Liver (tissue), 9 donors: ENCODE measurements around the gene CDC42BPA. TPM values are rescaled to one million over a fixed set of nuclear protein-coding genes. Genes with fewer than 3 reads are reported as not detected.

ENCODE experiments used
- DNase-seq: peaks from one replicate; pipeline ENCODE4 v3.0.0-alpha.2; 2017; ENCODE audit warnings: low spot score
- H3K27ac ChIP-seq, 2 donors: one replicate each; pipeline ENCODE4 v1.7.0; 2013; ENCODE audit warnings: inconsistent platforms in 2 of 2, low read length in 2 of 2, control low read depth in 1 of 2, low read depth in 1 of 2, mild to moderate bottlenecking in 1 of 2
- H3K27me3 ChIP-seq, 4 donors: one replicate each; pipeline versions ENCODE4 v1.6.1 to v1.7.0; 2013; ENCODE audit warnings: low read length in 3 of 4, inconsistent platforms in 1 of 4, mild to moderate bottlenecking in 1 of 4, moderate library complexity in 1 of 4; ENCODE audit not compliant: control insufficient read depth in 4 of 4, insufficient read depth in 4 of 4
- H3K36me3 ChIP-seq, 4 donors: one replicate each; pipeline versions ENCODE4 v1.6.1 to v1.7.0; 2013; ENCODE audit warnings: low read length in 3 of 4, mild to moderate bottlenecking in 3 of 4, low read depth in 1 of 4, moderate library complexity in 1 of 4; ENCODE audit not compliant: control insufficient read depth in 4 of 4, insufficient read depth in 3 of 4
- H3K4me1 ChIP-seq, 4 donors: one replicate each; pipeline versions ENCODE4 v1.6.1 to v1.7.0; 2013; ENCODE audit warnings: low read length in 3 of 4, mild to moderate bottlenecking in 3 of 4, moderate library complexity in 1 of 4; ENCODE audit not compliant: control insufficient read depth in 4 of 4, insufficient read depth in 4 of 4
- H3K4me3 ChIP-seq, 3 donors: one replicate each; pipeline versions ENCODE4 v1.6.1 to v1.7.0; 2013; ENCODE audit warnings: low read length in 3 of 3, control low read depth in 1 of 3, low read depth in 1 of 3, mild to moderate bottlenecking in 1 of 3
- H3K9ac ChIP-seq, 2 donors: one replicate each; pipeline ENCODE4 v1.7.0; 2013; ENCODE audit warnings: low read length in 2 of 2, mild to moderate bottlenecking in 2 of 2, moderate library complexity in 2 of 2, control low read depth in 1 of 2, low read depth in 1 of 2
- H3K9me3 ChIP-seq, 4 donors: one replicate each; pipeline versions ENCODE4 v1.6.1 to v1.7.0; 2013; ENCODE audit warnings: low read length in 3 of 4; ENCODE audit not compliant: control insufficient read depth in 4 of 4
- EGR1 ChIP-seq, 2 donors: IDR thresholded peaks; 2 replicates each; pipeline ENCODE4 v1.6.1; 2016 to 2018; ENCODE audit warnings: antibody characterized with exemption in 2 of 2, low read depth in 2 of 2
- FOXA1 ChIP-seq: IDR thresholded peaks from 2 replicates; pipeline ENCODE4 v1.6.1; 2016; ENCODE audit warnings: antibody characterized with exemption
- FOXA2 ChIP-seq: IDR thresholded peaks from 2 replicates; pipeline ENCODE4 v1.6.1; 2016; ENCODE audit warnings: antibody characterized with exemption
- GABPA ChIP-seq, 2 donors: IDR thresholded peaks in 1 of 2; conservative IDR thresholded peaks in 1 of 2; 2 replicates each; pipeline ENCODE4 v1.6.1; 2016; ENCODE audit warnings: antibody characterized with exemption in 2 of 2, mild to moderate bottlenecking in 1 of 2, moderate library complexity in 1 of 2
- HNF4A ChIP-seq, 2 donors: conservative IDR thresholded peaks; 2 replicates each; pipeline ENCODE4 v1.6.1; 2016; ENCODE audit warnings: antibody characterized with exemption in 2 of 2, mild to moderate bottlenecking in 2 of 2
- HNF4G ChIP-seq: IDR thresholded peaks from 2 replicates; pipeline ENCODE4 v1.6.1; 2016; ENCODE audit warnings: antibody characterized with exemption
- JUND ChIP-seq, 2 donors: IDR thresholded peaks; 2 replicates each; pipeline ENCODE4 v1.6.1; 2016; ENCODE audit warnings: antibody characterized with exemption in 2 of 2
- RAD21 ChIP-seq, 2 donors: IDR thresholded peaks; 2 replicates each; pipeline ENCODE4 v1.6.1; 2016; ENCODE audit warnings: antibody characterized with exemption in 2 of 2, mild to moderate bottlenecking in 2 of 2
- SP1 ChIP-seq: IDR thresholded peaks from 2 replicates; pipeline ENCODE4 v1.6.1; 2018; ENCODE audit warnings: antibody characterized with exemption, mild to moderate bottlenecking
- TAF1 ChIP-seq: conservative IDR thresholded peaks from 2 replicates; pipeline ENCODE4 v1.6.1; 2016; ENCODE audit warnings: antibody characterized with exemption, mild to moderate bottlenecking
- YY1 ChIP-seq: IDR thresholded peaks from 2 replicates; pipeline ENCODE4 v1.6.1; 2016; ENCODE audit warnings: antibody characterized with exemption, mild to moderate bottlenecking
- WGBS: extraction: QIAGEN DNeasy Blood & Tissue Kit; methylation state at CpG from one replicate; pipeline ENCODE4 v1.1.7; 2013; 5-methylcytosine and 5-hydroxymethylcytosine counted together
- polyA plus RNA-seq, 2 donors: library from polyadenylated mRNA; stranded (reverse) in 1 of 2; unstranded in 1 of 2; fragments of 200-250 nt in 1 of 2; fragments of >200 nt in 1 of 2; fragmentation: Nextera tagmentation in 1 of 2; extraction: Ambion mirVana in 1 of 2; gene quantifications; one replicate each; pipeline versions ENCODE4 v1.2.1 to v1.2.3, GENCODE V29; 2013 to 2015
- total RNA-seq, 2 donors: library from RNA; depleted of rRNA; stranded (reverse); fragments of >200 nt; gene quantifications; one replicate each; pipeline ENCODE4 v1.2.3, GENCODE V29; 2014
- TF ChIP-seq, protein P1 (sequence below): fragments of 150-350 bp; IDR thresholded peaks from 2 replicates; pipeline ENCODE4 v1.5.1; 2017; ENCODE audit warnings: improper control_type of control experiment, low read depth, low read length; ENCODE audit not compliant: missing input control
- TF ChIP-seq, protein P2 (sequence below): IDR thresholded peaks from 2 replicates; pipeline ENCODE4 v1.6.1; 2016; ENCODE audit warnings: antibody characterized with exemption, mild to moderate bottlenecking
- TF ChIP-seq, protein P3 (sequence below): IDR thresholded peaks from 2 replicates; pipeline ENCODE4 v1.6.1; 2016; ENCODE audit warnings: antibody characterized with exemption
- TF ChIP-seq, protein P4 (sequence below): IDR thresholded peaks from 2 replicates; pipeline ENCODE4 v1.6.1; 2016; ENCODE audit warnings: antibody characterized with exemption
- TF ChIP-seq, protein P5 (sequence below): IDR thresholded peaks from 2 replicates; pipeline ENCODE4 v1.6.1; 2016; ENCODE audit warnings: antibody characterized with exemption
- donor health status: healthy.
- donor health status: healthy.
- donor health status: healthy.
- donor health status: healthy.
- donor health status: healthy.

CDC42BPA gene, protein sequence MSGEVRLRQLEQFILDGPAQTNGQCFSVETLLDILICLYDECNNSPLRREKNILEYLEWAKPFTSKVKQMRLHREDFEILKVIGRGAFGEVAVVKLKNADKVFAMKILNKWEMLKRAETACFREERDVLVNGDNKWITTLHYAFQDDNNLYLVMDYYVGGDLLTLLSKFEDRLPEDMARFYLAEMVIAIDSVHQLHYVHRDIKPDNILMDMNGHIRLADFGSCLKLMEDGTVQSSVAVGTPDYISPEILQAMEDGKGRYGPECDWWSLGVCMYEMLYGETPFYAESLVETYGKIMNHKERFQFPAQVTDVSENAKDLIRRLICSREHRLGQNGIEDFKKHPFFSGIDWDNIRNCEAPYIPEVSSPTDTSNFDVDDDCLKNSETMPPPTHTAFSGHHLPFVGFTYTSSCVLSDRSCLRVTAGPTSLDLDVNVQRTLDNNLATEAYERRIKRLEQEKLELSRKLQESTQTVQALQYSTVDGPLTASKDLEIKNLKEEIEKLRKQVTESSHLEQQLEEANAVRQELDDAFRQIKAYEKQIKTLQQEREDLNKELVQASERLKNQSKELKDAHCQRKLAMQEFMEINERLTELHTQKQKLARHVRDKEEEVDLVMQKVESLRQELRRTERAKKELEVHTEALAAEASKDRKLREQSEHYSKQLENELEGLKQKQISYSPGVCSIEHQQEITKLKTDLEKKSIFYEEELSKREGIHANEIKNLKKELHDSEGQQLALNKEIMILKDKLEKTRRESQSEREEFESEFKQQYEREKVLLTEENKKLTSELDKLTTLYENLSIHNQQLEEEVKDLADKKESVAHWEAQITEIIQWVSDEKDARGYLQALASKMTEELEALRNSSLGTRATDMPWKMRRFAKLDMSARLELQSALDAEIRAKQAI (N-terminal part only)
- total RNA-seq: 10 to 100 TPM; 34.4 to 39.9 TPM
- 10 to 100 TPM in 1 of 2 donors, 1 to 10 TPM in 1; 5.8 to 14.2 TPM for polyA plus RNA-seq

DNA sequence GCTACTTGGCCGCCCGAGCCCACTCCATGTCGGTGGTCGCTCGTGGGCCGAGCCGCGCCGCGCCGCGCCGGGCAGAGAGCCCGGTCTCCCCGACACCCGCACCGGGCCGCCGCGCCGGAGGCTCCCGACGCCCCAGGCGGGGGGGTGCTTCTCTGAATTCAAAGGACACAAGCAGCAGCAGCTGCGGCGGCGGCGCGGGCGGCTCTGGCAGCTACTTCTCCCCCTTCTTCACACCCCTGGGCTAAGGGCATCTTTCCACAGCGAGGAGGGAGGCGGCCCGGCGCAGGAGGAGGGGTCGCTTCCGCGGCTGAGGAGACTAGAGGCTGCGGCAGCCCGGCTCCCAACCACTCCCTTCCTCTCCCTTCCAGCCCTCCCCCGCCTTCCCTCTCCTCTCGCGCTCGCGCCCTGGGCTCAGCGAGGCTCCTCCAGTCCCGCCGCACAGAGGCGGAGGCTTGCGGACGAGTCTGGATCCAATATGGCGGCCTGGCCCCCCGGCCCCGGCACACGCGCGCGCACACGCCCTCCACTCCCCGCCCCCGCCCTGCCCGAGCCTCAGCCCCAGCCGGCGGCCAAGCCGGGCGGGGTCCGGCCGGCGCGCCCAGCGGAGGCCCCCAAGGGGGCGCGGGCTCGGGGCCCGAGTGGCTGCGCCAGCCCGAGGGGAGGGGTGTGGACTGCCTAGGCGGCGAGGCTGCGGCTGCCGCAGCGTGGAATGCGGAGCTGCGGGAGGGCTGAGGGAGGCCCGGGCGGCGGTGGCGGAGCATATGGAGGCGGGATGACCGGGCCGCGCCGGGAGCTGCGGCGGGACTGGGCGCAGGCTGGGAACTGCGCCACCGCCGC is at the start of gene CDC42BPA:
Gene CDC42BPA (minus strand): TSS at position 477 of the 837 bp plus-strand sequence. CDS start 1,310 bp downstream, outside the sequence.
- Histone ChIP-seq H3K36me3 (no peaks in the 10 kb centered on the region), H3K9me3 (no peaks in the 10 kb centered on the region), H3K27ac (peak within 1 kb of the TSS; percentile 89 to 96), H3K27me3 (no peaks in the 10 kb centered on the region), H3K4me1 (peaks cover 3 to 33% (median 21%) of the 10 kb centered on the region in 4 donors), H3K9ac (peak within 1 kb of the TSS; percentile 78 to 83), H3K4me3 (peak within 1 kb of the TSS; percentile 74 to 98 (median 75))
- WGBS: under 1% methylated on average over 98 of the region's 98 CpGs
- TF ChIP-seq, protein P1, sequence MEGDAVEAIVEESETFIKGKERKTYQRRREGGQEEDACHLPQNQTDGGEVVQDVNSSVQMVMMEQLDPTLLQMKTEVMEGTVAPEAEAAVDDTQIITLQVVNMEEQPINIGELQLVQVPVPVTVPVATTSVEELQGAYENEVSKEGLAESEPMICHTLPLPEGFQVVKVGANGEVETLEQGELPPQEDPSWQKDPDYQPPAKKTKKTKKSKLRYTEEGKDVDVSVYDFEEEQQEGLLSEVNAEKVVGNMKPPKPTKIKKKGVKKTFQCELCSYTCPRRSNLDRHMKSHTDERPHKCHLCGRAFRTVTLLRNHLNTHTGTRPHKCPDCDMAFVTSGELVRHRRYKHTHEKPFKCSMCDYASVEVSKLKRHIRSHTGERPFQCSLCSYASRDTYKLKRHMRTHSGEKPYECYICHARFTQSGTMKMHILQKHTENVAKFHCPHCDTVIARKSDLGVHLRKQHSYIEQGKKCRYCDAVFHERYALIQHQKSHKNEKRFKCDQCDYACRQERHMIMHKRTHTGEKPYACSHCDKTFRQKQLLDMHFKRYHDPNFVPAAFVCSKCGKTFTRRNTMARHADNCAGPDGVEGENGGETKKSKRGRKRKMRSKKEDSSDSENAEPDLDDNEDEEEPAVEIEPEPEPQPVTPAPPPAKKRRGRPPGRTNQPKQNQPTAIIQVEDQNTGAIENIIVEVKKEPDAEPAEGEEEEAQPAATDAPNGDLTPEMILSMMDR: no peak
- TF ChIP-seq TAF1 (no peak), HNF4G (no peak), YY1 (peak; percentile 86)
- DNase-seq: peak; percentile 81

DNA sequence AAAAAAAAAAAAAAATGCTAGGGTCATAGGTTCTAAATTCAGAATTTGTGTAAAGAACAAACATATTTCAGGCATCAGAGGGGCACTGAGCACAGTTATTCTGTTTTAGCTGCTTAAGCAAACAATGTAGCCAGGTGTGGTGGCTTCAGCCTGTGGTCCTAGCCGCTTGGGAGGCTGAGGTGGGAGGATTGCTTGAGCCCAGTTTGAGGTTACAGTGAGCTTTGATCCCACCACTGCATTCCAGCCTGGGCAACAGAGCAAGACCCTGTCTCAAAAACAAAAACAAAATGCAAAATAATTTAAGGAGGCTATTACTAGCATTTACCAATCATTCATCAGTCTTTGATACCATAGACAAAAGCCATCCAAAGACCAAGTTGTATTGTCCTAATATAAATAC is 49.7 kb upstream of the CDC42BPA start:
- H3K9ac ChIP-seq: no peak overlapping the region
- no peak overlapping the region for H3K4me3 ChIP-seq
- no peak overlapping the region for H3K27ac ChIP-seq
- TF ChIP-seq, protein P2, sequence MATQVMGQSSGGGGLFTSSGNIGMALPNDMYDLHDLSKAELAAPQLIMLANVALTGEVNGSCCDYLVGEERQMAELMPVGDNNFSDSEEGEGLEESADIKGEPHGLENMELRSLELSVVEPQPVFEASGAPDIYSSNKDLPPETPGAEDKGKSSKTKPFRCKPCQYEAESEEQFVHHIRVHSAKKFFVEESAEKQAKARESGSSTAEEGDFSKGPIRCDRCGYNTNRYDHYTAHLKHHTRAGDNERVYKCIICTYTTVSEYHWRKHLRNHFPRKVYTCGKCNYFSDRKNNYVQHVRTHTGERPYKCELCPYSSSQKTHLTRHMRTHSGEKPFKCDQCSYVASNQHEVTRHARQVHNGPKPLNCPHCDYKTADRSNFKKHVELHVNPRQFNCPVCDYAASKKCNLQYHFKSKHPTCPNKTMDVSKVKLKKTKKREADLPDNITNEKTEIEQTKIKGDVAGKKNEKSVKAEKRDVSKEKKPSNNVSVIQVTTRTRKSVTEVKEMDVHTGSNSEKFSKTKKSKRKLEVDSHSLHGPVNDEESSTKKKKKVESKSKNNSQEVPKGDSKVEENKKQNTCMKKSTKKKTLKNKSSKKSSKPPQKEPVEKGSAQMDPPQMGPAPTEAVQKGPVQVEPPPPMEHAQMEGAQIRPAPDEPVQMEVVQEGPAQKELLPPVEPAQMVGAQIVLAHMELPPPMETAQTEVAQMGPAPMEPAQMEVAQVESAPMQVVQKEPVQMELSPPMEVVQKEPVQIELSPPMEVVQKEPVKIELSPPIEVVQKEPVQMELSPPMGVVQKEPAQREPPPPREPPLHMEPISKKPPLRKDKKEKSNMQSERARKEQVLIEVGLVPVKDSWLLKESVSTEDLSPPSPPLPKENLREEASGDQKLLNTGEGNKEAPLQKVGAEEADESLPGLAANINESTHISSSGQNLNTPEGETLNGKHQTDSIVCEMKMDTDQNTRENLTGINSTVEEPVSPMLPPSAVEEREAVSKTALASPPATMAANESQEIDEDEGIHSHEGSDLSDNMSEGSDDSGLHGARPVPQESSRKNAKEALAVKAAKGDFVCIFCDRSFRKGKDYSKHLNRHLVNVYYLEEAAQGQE: no peak
- TF ChIP-seq FOXA1 (no peak), TAF1 (no peak), RAD21 (IDR thresholded peaks at IDR 0.05) (no peak), JUND (IDR thresholded peaks at IDR 0.05) (no peak), HNF4A (conservative IDR thresholded peaks at IDR 0.05) (no peak), SP1 (no peak), GABPA (IDR thresholded peaks at IDR 0.05 in 1 of 2, conservative IDR thresholded peaks at IDR 0.05 in 1 of 2) (no peak), FOXA2 (no peak), EGR1 (IDR thresholded peaks at IDR 0.05; ENCODE audit: low read depth in 2 of 2) (no peak)
- TF ChIP-seq, protein P3, sequence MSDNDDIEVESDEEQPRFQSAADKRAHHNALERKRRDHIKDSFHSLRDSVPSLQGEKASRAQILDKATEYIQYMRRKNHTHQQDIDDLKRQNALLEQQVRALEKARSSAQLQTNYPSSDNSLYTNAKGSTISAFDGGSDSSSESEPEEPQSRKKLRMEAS: no peak
- TF ChIP-seq, protein P4, sequence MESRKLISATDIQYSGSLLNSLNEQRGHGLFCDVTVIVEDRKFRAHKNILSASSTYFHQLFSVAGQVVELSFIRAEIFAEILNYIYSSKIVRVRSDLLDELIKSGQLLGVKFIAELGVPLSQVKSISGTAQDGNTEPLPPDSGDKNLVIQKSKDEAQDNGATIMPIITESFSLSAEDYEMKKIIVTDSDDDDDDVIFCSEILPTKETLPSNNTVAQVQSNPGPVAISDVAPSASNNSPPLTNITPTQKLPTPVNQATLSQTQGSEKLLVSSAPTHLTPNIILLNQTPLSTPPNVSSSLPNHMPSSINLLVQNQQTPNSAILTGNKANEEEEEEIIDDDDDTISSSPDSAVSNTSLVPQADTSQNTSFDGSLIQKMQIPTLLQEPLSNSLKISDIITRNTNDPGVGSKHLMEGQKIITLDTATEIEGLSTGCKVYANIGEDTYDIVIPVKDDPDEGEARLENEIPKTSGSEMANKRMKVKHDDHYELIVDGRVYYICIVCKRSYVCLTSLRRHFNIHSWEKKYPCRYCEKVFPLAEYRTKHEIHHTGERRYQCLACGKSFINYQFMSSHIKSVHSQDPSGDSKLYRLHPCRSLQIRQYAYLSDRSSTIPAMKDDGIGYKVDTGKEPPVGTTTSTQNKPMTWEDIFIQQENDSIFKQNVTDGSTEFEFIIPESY: no peak
- TF ChIP-seq, protein P5, sequence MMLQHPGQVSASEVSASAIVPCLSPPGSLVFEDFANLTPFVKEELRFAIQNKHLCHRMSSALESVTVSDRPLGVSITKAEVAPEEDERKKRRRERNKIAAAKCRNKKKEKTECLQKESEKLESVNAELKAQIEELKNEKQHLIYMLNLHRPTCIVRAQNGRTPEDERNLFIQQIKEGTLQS: no peak
- TF ChIP-seq, protein P1: no peak
- H3K4me1 ChIP-seq: no peaks in the 10 kb centered on the region
- WGBS: 98% methylated on average over 1 of the region's 1 CpG
- H3K27me3 ChIP-seq: no peaks in the 10 kb centered on the region
- no peaks in the 10 kb centered on the region for H3K9me3 ChIP-seq
- DNase-seq: no peak
- no peaks in the 10 kb centered on the region for H3K36me3 ChIP-seq
